Endothelial cell of umbilical vein (primary cell): ENCODE measurements around the gene DUS1L.

Experiments
- EZH2 ChIP-seq: IDR thresholded peaks from 2 replicates; pipeline ENCODE4 v1.6.1; 2012; ENCODE audit warnings: borderline replicate concordance, low read depth, mild to moderate bottlenecking, moderate library complexity, low read length, inconsistent platforms; ENCODE audit not compliant: severe bottlenecking
- GATA2 ChIP-seq: IDR thresholded peaks from 2 replicates; pipeline ENCODE4 v1.7.0; 2011; ENCODE audit warnings: low read depth, mild to moderate bottlenecking, moderate library complexity, mixed read lengths, low read length; ENCODE audit not compliant: insufficient read length, insufficient read depth
- POLR2A ChIP-seq: IDR thresholded peaks from 2 replicates; pipeline ENCODE4 v1.6.1; 2012; ENCODE audit warnings: low read depth, mild to moderate bottlenecking, control low read depth, low read length
- POLR2AphosphoS5 ChIP-seq: IDR thresholded peaks from 2 replicates; pipeline ENCODE4 v1.6.1; 2012; ENCODE audit warnings: low read depth, mild to moderate bottlenecking, control low read depth, low read length, moderate library complexity; ENCODE audit not compliant: insufficient read depth
- TF ChIP-seq, protein P1 (sequence below), 2 donors: IDR thresholded peaks; 1 replicate in 1 of 2; 2 replicates in 1 of 2; pipeline ENCODE4 v1.5.1; 2011; ENCODE audit warnings: low read length in 2 of 2, mild to moderate bottlenecking in 2 of 2, moderate library complexity in 2 of 2, control low read depth in 1 of 2, inconsistent platforms in 1 of 2, low read depth in 1 of 2; ENCODE audit not compliant: insufficient read depth in 1 of 2; ENCODE audit errors: extremely low read depth in 1 of 2
- TF ChIP-seq, protein P2 (sequence below): IDR thresholded peaks from 2 replicates; pipeline ENCODE4 v1.6.1; 2011; ENCODE audit not compliant: insufficient read depth, insufficient read length

DNA sequence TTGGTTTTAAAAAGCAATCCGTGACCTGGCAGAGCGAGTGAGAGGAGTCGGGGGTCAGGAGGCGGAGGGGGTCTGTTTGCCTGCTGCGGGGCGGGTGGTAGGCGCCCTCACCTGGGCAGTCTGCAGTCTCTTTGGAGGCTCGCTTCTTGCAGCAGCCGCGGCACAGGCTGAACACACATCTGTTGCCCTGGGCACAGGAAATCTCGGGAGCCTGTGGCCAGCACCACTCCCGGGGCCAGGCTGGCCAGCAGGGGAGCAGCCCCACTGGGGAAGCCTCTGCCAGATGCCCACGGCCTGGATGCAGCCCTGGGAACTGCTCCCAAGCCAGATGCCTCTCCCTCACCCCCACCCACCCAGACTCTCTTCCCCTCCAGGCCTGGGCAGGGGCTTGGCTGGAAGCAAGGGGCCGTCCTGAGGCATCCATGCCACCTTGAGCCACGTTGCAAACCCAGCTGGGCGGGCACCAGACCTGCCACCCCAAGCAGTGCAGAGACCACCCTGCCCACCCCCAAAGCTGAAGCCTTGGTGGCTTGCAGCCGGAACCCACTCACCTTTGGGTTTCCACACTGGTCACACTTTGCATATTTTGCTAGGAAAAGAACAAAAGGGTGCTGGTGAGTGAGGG, 7.3 kb downstream of the DUS1L start:
- TF ChIP-seq, protein P1, sequence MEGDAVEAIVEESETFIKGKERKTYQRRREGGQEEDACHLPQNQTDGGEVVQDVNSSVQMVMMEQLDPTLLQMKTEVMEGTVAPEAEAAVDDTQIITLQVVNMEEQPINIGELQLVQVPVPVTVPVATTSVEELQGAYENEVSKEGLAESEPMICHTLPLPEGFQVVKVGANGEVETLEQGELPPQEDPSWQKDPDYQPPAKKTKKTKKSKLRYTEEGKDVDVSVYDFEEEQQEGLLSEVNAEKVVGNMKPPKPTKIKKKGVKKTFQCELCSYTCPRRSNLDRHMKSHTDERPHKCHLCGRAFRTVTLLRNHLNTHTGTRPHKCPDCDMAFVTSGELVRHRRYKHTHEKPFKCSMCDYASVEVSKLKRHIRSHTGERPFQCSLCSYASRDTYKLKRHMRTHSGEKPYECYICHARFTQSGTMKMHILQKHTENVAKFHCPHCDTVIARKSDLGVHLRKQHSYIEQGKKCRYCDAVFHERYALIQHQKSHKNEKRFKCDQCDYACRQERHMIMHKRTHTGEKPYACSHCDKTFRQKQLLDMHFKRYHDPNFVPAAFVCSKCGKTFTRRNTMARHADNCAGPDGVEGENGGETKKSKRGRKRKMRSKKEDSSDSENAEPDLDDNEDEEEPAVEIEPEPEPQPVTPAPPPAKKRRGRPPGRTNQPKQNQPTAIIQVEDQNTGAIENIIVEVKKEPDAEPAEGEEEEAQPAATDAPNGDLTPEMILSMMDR (IDR thresholded peaks at IDR 0.05; ENCODE audit: extremely low read depth in 1 of 2, insufficient read depth in 1 of 2, low read depth in 1 of 2, low read length in 2 of 2): no peak
- TF ChIP-seq POLR2A: no peak
- no peak for TF ChIP-seq POLR2AphosphoS5
- TF ChIP-seq, protein P2, sequence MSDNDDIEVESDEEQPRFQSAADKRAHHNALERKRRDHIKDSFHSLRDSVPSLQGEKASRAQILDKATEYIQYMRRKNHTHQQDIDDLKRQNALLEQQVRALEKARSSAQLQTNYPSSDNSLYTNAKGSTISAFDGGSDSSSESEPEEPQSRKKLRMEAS: no peak
- no peak for TF ChIP-seq EZH2
- no peak for TF ChIP-seq GATA2
